ENCODE results near the gene CATSPERB.
"Not testable (repeated sequence)": the region's sequence is repeated elsewhere in the genome, so short reads cannot be mapped to it uniquely, and the experiment has no call there.

The CATSPERB gene

DNA sequence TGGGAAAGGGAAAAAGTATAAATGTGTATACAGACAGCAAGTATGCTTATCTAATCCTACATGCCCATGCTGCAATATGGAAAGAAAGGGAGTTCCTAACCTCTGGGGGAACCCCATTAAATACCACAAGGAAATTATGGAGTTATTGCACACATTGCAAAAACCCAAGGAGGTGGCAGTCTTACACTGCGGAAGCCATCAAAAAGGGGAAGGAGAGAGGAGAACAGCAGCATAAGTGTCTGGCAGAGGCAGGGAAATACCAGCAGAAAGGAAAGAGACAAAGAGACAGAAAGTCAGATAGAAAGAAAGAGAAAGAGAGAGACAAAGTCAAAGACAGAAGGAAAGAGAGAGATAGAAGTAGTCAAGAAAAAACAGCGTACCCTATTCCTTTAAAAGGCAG lies 64.8 kb downstream of the CATSPERB start:
- not testable (repeated sequence) for DNase-seq (ENCODE audit: low spot score)

DNA sequence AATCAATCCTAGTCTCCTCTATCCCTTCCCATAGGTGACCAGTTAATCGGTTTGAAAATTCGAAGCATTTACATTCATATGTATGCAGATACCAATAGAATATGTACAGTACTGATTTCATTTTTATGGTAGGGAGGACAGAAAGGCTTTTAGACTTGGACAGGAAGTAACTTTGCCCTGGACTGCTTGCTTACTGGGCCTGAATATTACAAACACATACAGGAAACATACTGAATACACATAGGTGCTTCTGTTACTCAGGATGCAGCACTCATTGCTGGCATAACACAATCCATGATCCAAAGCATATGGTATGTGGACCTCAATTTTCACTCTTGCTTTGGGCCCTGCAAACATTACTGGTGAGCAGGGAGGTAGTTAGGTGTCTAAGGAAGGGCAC lies 71.1 kb downstream of the CATSPERB start:
- DNase-seq (ENCODE audit: low spot score): no peak

DNA sequence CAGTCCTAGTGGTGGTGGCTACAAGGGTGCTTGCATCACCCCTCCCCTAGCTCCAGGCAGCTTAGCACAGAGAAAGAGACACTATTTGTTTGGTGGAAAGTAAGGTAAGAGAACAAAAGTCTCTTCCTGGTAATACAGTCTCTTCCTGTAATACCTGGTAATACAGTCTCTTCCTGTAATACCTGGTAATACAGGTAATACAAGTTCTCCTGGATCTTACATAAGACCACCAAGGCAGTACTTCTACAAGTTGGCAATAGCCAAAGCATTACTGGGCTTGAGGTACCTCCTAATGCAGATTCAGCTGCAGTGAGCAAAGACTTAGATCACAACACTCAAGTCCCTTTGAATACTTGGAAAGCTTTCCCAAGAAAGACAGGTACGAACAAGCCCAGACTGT lies 77.0 kb downstream of the CATSPERB start:
- no peak for DNase-seq (ENCODE audit: low spot score)

DNA sequence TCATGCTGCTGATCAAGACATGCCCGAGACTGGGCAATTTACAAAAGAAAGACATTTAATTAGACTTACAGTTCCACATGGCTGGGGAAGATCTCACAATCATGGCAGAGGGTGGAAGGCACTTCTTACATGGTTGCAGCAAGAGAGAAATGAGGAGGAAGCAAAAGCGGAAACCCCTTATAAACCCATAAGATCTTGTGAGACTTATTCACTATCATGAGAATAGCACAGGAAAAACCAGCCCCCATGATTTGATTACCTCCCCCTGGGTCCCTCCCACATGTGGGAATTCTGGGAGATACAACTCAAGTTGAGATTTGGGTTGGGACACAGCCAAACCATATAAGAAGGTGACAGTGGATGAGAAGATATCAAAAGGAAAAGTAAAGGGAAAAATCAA lies 78.4 kb downstream of the CATSPERB start:
- no peak for DNase-seq (ENCODE audit: low spot score)

DNA sequence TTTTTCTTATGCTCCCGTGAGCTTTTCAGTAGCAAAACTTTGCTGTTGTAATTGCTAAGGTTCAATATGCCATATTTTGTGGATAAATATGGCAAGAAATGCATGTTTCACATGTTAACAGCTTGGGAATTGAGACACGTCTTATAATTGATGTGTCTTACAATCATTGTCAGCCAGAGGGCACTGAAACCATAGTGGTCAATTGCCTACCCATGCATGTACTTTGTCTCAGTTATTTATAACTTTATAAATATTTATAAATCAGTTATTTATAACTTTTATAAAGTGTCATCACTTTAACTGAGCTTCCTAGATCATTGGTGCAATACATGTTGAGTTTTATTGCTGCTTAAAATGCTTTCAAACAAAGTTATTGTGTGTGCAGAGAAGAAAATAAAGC lies 82.0 kb downstream of the CATSPERB start:
- DNase-seq (ENCODE audit: low spot score): peak; percentile 64

DNA sequence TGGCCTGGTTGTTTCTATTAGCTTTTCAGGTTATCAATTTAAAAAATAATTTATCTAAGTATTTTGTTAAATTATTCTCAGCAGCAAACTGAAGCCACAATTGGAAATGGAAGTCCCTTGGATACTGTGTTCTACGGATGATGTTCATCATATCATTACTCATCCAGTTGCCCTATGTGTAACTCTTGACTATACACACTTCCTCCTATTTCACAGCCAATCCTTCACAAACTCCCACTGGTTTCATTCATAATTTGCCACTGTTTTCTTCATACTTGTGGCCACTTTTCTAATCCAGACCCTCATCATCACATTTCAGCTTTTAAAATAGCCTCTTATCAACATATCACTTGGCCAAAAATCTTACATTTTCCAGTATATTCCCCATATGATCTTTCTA lies 84.0 kb downstream of the CATSPERB start:
- no peak for DNase-seq (ENCODE audit: low spot score)

DNA sequence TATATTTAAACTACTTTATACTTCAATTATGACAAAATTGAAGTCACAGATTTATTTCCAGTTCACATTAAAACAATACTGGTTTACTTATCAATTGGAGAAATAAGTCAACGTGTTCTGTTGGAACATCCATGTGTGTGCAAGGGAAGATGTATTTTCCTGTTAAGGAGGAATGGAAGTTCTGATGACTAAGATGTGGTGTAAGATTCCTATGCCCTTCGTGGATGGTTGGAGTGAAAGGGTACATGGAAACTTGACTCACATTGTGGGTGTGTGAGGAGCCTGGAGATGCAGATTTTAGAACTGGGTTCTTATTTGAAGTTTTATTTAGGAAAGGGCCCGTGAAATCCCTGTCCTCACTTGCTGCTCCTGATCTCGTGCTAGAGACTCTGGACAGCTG lies 95.3 kb downstream of the CATSPERB start:
- peak; percentile 19 for DNase-seq (ENCODE audit: low spot score)

DNA sequence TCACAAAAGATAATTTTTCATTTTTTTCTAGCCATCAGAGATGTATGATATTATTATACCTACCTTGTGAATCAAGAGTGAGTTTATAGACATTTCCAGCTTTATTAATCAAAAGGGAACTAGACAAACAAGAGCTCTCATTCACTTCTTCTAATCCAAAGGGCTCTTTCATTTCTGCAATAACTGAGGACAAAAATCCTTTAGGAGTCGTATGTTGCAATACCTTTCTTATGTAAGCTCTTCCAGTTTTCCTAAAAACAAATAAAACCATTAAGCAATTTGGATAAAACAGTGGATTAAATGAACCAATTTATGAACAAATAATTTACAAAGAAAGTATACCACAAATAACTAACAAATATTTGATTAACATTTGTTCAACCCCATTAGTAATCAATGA lies 107.1 kb downstream of the CATSPERB start:
- no peak for DNase-seq (ENCODE audit: low spot score)

DNA sequence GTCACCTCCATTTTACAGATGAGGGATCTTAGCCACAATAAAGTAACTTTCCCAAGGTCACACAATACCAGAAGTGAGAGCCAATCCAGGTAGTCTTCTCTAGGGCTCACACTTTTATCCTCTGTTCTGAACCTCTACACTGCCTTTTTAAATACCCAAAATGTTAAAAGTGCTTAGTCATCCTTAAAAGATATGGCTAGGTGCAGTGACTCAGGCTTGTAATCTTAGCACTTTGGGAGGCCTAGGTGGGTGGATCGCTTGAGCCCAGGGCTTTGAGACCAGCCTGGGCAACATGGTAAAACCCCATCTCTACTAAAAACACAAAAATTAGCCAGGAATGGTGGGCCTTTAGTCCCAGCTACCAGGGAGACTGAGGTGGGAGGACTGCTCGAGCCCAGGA lies 117.7 kb downstream of the CATSPERB start:
- DNase-seq (ENCODE audit: low spot score): no peak

DNA sequence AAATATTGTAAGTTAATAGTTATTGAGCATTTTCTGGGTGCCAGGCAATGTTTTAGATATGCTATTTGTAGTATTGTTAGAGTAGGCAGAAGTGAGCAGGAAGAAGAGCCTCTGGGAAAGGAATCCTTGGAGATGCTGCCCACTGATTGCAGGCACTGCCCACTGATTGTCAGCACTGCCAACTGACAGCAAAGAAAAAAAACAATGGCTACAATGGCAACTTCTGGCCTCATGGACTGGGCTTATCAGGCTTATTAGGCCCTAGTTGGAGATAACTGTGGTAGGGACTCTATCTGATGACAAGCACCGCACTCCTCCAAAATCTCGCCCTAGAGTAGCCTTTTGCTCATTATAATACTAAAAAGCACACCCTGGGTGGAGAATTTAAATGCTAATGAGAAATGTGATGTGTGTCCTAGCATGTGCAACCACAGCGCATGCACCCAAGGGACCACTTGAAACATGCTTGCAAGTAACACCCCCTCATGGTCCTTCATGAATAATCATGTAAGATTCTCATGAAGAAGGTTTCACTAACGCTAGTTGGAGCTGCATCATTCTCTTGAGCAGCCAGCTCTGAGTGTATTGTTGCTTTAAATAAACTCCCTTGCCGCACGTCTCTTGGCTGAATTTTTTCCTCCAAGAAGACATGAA lies 118.3 kb downstream of the CATSPERB start:
- DNase-seq (ENCODE audit: low spot score): no peak

DNA sequence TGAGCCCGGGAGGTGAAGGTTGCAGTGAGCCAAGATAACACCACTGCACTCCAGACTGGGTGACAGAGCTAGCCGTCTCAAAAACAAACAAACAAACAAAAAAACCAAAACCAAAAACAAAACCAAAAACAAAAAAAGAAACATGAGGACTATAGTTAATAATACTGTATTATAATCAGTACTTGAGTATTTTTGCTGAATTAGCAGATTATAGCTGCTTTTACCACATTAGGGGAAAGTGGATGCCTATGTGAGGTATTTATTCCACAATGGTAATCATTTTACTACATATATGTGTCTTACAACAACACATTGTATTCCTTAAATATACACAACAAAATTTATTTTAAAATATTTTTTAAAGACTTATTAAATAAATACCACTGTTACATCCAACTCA lies 120.4 kb downstream of the CATSPERB start:
- no peak for DNase-seq (ENCODE audit: low spot score)

DNA sequence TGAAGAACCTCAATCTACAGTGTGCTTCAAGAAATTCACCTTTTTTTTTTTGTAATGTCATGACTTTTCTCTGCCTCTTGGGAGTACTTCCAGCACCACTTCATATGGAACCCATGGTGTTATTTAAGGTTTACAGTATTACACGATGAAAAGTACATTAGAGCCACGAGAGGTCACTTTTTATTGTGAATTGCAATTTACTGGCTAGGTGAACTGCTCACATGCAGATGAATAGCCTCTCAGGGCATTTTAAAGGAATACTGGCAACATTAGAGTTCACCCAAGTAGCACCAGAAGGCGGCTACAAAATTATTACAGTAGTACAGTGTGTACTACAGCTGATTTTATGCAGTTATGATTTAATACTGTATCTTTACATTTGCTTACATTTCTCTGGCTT lies 122.7 kb downstream of the CATSPERB start:
- no peak for DNase-seq (ENCODE audit: low spot score)

DNA sequence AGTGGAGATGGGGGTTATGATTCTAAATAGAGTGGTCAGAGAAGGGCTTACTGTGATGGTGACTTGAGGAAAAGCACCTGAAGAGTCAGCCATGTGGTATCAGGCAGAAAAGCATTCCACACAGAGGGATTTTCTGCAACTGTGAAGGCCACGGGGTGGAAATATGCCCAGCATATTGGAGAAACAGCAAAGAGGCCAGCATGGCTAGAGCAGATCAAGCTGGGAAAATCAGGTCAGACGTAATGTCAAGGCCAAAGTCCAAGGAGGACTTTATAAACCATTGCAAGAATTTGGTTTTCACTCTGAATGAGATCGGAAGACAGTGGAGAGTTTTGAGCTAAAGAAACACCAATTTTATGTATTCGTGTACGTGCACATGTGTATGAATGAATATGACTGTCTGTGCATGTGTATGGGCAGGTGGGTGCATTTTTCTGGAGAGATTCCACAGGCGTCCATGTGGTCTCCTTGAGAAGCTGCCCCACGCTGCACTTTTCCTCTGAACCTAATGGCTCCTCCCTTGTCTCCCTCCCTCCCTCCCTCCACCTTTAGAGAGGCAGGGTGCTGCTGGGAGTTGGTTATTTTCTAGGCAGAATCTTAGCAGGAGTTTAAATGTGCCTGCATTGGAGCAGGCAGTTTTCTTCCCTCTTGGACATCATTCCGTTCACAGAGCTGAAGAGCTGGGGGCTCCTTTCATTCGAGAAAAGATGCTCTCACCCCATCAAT lies 124.4 kb downstream of the CATSPERB start:
- no peak for DNase-seq (ENCODE audit: low spot score)

DNA sequence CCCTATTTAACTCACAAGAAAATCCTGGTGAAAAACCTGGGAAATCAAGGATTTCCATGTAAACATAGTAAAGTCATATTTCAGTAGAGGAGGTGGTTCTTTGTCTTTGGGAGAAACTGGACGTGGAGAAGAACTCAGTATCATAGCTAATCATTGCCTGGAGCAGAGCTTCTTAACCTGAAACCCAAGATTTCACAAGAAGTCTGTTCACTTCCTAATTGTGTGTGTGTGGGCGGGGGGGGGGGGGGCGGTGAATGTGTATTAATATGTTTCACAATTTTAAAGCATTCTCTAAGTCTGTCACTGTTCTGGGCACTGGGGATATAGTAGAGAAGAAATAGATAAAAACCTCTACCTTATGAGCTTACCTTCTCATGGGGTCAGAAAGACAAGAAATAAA lies 125.0 kb downstream of the CATSPERB start:
- DNase-seq (ENCODE audit: low spot score): no peak

DNA sequence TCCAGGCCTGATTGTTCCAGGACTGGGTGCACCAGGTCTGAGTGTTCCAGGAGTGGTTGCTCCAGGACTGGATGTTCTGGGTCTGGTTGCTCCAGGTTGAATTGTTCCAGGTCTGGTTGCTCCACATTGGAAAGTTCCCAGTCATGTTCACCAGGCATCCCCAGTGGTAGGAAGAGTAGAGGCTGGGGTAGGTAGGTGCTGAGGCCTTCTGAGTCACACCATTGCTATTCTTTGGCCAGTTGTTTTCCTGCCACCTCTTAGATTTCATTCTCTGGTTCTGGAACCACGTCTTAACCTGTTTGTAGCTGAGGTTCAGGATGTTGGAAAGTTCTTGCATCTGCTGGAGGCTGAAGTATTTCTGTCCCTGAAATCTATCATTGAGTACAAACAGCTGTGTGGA lies 127.3 kb downstream of the CATSPERB start:
- not testable (repeated sequence) for DNase-seq (ENCODE audit: low spot score)

DNA sequence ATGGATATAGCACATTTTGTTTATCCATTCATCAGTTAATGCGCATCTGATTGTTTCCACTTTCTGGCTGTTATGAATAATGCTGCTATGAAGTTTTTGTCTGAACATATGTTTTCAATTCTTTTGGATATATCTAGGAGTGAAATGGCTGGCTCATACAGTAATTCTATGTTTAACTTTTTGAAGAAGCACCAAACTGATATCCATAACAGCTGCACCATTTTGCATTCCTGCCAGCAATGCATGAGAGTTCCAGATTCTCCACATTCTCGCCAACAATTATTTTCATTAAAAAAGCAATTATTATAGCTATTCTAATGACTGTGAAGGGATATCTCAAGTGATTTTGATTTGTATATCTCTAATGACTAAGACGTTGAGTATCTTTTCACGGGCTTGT lies 131.9 kb downstream of the CATSPERB start:
- no peak for DNase-seq (ENCODE audit: low spot score)

DNA sequence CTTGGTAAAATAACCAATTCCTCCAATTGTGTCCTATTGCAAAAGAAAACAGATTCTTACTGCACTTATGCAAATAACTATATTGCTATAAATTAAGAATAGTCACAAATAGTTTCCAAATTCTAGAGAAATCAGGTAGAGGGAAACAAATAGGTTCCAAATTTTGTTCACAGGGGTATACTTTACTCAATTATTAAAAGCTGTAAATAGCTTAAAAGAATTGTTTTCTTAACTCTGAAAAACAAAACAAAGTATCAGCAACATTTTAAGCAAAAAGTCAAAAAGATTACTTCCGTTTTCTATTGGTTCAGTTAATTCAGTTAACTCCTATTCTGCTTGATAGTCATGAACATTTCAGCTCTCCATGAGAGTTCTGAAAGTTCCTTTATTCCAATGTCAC lies 136.2 kb downstream of the CATSPERB start:
- no peak for DNase-seq (ENCODE audit: low spot score)

DNA sequence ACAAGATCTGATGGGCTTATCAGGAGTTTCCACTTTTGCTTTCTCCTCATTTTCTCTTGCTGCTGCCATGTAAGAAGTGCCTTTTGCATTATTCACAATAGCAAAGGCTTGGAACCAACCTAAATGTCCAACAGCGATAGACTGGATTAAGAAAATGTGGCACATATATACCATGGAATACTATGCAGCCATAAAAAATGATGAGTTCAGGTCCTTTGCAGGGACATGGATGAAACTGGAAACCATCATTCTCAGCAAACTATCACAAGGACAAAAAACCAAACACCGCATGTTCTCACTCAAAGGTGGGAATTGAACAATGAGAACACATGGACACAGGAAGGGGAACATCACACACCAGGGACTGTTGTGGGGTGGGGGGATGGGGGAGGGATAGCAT lies 137.9 kb downstream of the CATSPERB start:
- not testable (repeated sequence) for DNase-seq (ENCODE audit: low spot score)

DNA sequence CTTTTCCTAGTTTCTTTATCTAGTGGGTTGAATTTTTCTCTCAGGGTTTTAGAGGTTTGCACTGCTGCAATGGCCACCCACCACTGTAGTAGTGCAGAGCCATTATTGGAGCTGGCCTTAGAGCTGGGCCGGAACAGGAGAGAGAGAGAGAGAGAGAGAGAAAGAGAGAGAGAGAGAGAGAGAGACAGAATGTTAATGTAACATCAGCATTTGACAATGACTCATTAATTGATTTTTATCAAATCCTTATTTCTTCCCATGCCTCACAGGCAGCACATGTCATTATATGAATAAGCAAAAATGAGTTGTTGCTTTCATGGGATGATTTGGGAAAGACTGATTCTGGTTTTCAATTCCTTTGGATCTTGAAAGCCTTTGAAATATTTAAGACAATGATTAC lies 145.5 kb downstream of the CATSPERB start:
- DNase-seq (ENCODE audit: low spot score): no peak

DNA sequence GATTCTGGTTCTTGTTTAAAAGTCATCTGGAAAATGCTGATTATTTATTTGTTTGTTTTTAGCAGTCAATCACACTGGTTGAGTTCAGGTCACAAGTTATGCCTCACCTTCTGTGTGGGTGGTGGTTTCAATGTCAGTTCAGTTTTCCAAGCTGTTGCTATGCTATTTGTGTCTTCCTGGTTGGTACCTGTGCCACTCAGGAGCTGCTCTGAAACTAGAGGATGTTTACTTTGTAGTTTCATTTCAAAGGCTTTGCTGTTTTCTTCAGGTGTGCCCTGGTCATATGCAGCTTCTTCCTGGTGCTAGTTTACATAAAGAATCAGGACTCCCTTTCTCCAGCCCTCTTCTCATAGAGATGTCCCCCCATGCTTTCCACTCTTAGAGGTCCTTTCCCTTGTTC lies 146.0 kb downstream of the CATSPERB start:
- DNase-seq (ENCODE audit: low spot score): no peak

DNA sequence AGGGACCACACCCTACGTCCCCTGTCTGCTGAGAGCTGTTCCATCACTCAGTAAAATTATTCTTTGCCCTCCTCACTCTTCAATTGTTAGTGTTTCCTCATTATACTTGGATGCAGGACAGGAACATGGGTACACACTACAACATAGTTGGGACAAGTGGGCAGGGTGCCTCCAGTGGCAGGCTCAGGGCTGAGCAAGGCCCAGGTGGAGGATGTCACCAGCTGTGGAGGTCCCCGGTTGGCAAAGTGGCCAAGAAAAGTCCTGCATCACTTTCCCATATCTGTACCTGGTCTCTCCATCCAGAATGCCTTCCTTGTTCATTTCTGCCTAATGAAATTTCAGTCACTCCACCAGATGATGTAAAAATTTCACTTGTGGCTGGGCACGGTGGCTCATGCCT lies 149.1 kb downstream of the CATSPERB start:
- no peak for DNase-seq (ENCODE audit: low spot score)

DNA sequence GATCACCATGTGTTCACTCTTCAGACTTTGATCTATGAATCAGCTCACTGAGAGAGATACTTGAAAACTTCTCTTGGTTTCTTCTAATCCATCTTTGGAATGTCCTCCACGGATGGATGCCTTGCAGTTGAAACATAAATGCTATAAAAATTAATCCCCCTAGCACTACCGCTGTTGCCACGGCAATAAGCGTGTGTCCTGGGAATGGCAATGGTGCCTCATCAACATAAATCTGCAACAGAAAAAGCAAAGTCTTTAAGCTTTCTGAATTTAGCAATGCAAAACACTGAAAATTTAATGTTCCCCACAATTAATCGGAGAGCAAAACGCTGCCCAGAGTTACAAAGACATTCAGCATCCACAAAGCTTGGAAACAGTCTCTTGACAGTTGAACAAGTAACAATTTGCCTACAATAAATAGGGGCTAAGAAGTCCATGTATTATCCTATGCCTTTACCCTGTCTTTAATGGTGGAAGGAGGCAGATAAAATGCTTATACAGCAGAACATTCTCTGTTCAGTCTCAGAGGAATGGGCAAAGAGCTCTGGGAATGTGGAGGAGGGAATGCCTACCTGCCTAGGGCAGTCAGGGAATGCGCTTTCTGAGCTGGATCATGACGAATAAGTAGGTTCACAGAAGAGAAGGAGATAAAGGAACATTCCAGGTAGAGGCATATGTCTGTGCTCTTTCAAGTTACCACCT lies 150.9 kb downstream of the CATSPERB start:
- no peak for DNase-seq (ENCODE audit: low spot score)

DNA sequence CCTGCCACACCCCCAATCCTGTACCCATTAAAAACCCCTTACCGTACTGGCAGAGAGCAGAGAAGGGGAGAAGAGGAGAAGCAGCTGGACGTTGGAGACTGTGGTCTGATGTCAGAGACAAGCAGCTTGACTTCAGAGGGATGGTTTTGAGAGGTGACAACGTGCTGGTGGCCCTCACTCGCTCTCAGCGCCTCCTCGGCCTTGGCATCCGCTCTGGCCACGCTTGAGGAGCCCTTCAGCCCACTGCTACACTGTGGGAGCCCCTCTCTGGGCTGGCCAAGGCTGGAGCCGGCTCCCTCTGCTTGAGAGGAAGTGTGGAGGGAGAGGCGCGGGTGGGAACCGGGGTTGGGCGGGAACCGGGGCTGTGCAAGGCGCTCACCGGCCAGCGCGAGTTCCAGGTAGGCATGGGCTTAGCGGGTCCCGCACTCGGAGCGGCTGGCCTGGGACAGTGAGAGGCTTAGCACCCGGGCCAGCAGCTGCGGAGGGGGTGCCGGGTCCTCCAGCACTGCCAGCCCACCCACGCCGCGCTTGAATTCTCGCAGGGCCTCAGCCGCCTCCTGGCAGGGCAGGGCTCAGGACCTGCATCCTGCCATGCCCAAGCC lies 154.2 kb downstream of the CATSPERB start:
- DNase-seq (ENCODE audit: low spot score): no peak
